Neural progenitor cell (in vitro differentiated cells): ENCODE data around the gene ZNF862. TPM values are rescaled to one million over a fixed set of nuclear protein-coding genes. Genes with fewer than 3 reads are reported as not detected.

Experiments
- DNase-seq: peaks from one replicate; pipeline ENCODE4 v3.0.0-alpha.2; 2016; ENCODE audit warnings: low spot score
- H2AFZ ChIP-seq: fragments of 200-600 bp; sonication (generic); replicated peaks from 2 replicates; pipeline ENCODE4 v1.6.1; 2016; ENCODE audit warnings: antibody characterized with exemption
- H3F3A ChIP-seq: fragments of 200-600 bp; sonication (generic); 2 replicates; pipeline ENCODE4 v1.6.1; 2016; ENCODE audit warnings: antibody characterized with exemption, low read depth
- H3K27ac ChIP-seq: fragments of 200-600 bp; sonication (generic); 2 replicates; pipeline ENCODE4 v1.5.1; 2016; ENCODE audit warnings: mild to moderate bottlenecking
- H3K27me3 ChIP-seq: fragments of 200-600 bp; sonication (generic); 2 replicates; pipeline ENCODE4 v1.6.1; 2016; ENCODE audit warnings: mild to moderate bottlenecking, moderate library complexity
- H3K36me3 ChIP-seq: fragments of 200-600 bp; sonication (generic); 2 replicates; pipeline ENCODE4 v1.5.1; 2016
- H3K4me1 ChIP-seq: fragments of 200-600 bp; sonication (generic); 2 replicates; pipeline ENCODE4 v1.6.1; 2016; ENCODE audit warnings: mixed run types
- H3K4me2 ChIP-seq: fragments of 200-600 bp; sonication (generic); 2 replicates; pipeline ENCODE4 v1.6.1; 2016
- H3K4me3 ChIP-seq: fragments of 200-600 bp; sonication (generic); 2 replicates; pipeline ENCODE4 v1.5.1; 2016
- H3K79me2 ChIP-seq: fragments of 200-600 bp; sonication (generic); 2 replicates; pipeline ENCODE4 v1.6.1; 2016; ENCODE audit warnings: low read depth
- H3K9ac ChIP-seq: fragments of 200-600 bp; sonication (generic); 2 replicates; pipeline ENCODE4 v1.6.1; 2016
- H3K9me3 ChIP-seq: fragments of 200-600 bp; sonication (generic); 2 replicates; pipeline ENCODE4 v1.5.1; 2016; ENCODE audit warnings: low read depth
- H4K20me1 ChIP-seq: fragments of 200-600 bp; sonication (generic); 2 replicates; pipeline ENCODE4 v1.6.1; 2016; ENCODE audit warnings: low read depth
- H3K27ac Mint-ChIP-seq: 3 replicates; pipeline ENCODE4 v1.8.0; 2021; ENCODE audit warnings: mixed read lengths
- H3K27me3 Mint-ChIP-seq: 2 replicates; pipeline ENCODE4 v1.8.0; 2022; ENCODE audit warnings: low read depth, mild to moderate bottlenecking, inconsistent platforms, moderate library complexity, mixed read lengths; ENCODE audit not compliant: insufficient read depth
- H3K36me3 Mint-ChIP-seq: 3 replicates; pipeline ENCODE4 v1.8.0; 2021; ENCODE audit warnings: mixed read lengths
- H3K4me1 Mint-ChIP-seq: 3 replicates; pipeline ENCODE4 v1.8.0; 2021; ENCODE audit warnings: mixed read lengths
- H3K4me3 Mint-ChIP-seq: 3 replicates; pipeline ENCODE4 v1.8.0; 2021; ENCODE audit warnings: mild to moderate bottlenecking, moderate library complexity, mixed read lengths
- H3K9me3 Mint-ChIP-seq: 3 replicates; pipeline ENCODE4 v1.8.0; 2020; ENCODE audit warnings: mixed read lengths
- CTCF ChIP-seq: fragments of 200-600 bp; sonication (generic); IDR thresholded peaks from 2 replicates; pipeline ENCODE4 v1.5.1; 2017; ENCODE audit warnings: antibody characterized with exemption, mild to moderate bottlenecking
- EZH2 ChIP-seq: fragments of 200-600 bp; sonication (generic); IDR thresholded peaks from 2 replicates; pipeline ENCODE4 v1.6.1; 2017; ENCODE audit warnings: antibody characterized with exemption, mild to moderate bottlenecking, moderate library complexity
- EZH2phosphoT487 ChIP-seq: fragments of 200-600 bp; sonication (generic); IDR thresholded peaks from 2 replicates; pipeline ENCODE4 v1.6.1; 2017; ENCODE audit warnings: antibody characterized with exemption
- total RNA-seq: library from RNA; depleted of rRNA; stranded (reverse); fragments of >200 nt; gene quantifications from 2 replicates; pipeline ENCODE4 v1.2.3, GENCODE V29; 2015; ENCODE audit warnings: low replicate concordance

The ZNF862 gene
- total RNA-seq, 1 donor from 2014 or later = 5.9 TPM

GRCh38 chr7:149823191-149823630 is 15.0 kb upstream of the ZNF862 start:
- no peak overlapping the region for H3K27ac ChIP-seq
- no peaks in the 10 kb centered on the region for H4K20me1 ChIP-seq
- Mint-ChIP-seq H3K27ac (no peak overlapping the region), H3K27me3 (peaks cover 7% of the 10 kb centered on the region), H3K4me1 (peaks cover 3% of the 10 kb centered on the region), H3K36me3 (no peaks in the 10 kb centered on the region), H3K4me3 (no peak overlapping the region), H3K9me3 (no peaks in the 10 kb centered on the region)
- no peak for DNase-seq
- no peak for TF ChIP-seq EZH2phosphoT487
- no peak for TF ChIP-seq EZH2
- no peak for TF ChIP-seq CTCF
- H3K4me3 ChIP-seq = no peak overlapping the region
- no peaks in the 10 kb centered on the region for H3K27me3 ChIP-seq
- H3K4me2 ChIP-seq = no peak overlapping the region
- no peak overlapping the region for H3K9ac ChIP-seq
- H3K36me3 ChIP-seq = no peaks in the 10 kb centered on the region
- no peak overlapping the region for H2AFZ ChIP-seq
- no peaks in the 10 kb centered on the region for H3K9me3 ChIP-seq
- H3K4me1 ChIP-seq = no peaks in the 10 kb centered on the region
- H3F3A ChIP-seq = no peaks in the 10 kb centered on the region
- no peaks in the 10 kb centered on the region for H3K79me2 ChIP-seq

- H3K4me1 Mint-ChIP-seq = peaks cover 1% of the 10 kb centered on the region
- H3K9me3 Mint-ChIP-seq = no peaks in the 10 kb centered on the region
- no peak overlapping the region for H3K9ac ChIP-seq
- no peak overlapping the region for H3K4me2 ChIP-seq
- H3K36me3 Mint-ChIP-seq = no peaks in the 10 kb centered on the region
- DNase-seq = no peak
- no peak overlapping the region for H3K27ac Mint-ChIP-seq
- H3K4me1 ChIP-seq = no peaks in the 10 kb centered on the region
- H4K20me1 ChIP-seq = no peaks in the 10 kb centered on the region
- no peak overlapping the region for H3K4me3 ChIP-seq
- H3K4me3 Mint-ChIP-seq = no peak overlapping the region
- H3K27me3 Mint-ChIP-seq = peaks cover 7% of the 10 kb centered on the region
- no peak overlapping the region for H2AFZ ChIP-seq
- no peak for TF ChIP-seq CTCF
- H3K79me2 ChIP-seq = no peaks in the 10 kb centered on the region
- H3K27ac ChIP-seq = no peak overlapping the region
- no peaks in the 10 kb centered on the region for H3F3A ChIP-seq
- no peaks in the 10 kb centered on the region for H3K9me3 ChIP-seq
- H3K27me3 ChIP-seq = no peaks in the 10 kb centered on the region
- H3K36me3 ChIP-seq = no peaks in the 10 kb centered on the region
Measured at GRCh38 chr7:149823631-149824199, 14.5 kb upstream of the ZNF862 start.

GRCh38 chr7:149824301-149824741 is 13.9 kb upstream of the ZNF862 start:
- H3K27ac ChIP-seq = no peak overlapping the region
- no peak overlapping the region for H3K9ac ChIP-seq
- H3K9me3 Mint-ChIP-seq = no peaks in the 10 kb centered on the region
- H2AFZ ChIP-seq = no peak overlapping the region
- no peaks in the 10 kb centered on the region for H3K36me3 ChIP-seq
- no peaks in the 10 kb centered on the region for H3K27me3 ChIP-seq
- H3K79me2 ChIP-seq = no peaks in the 10 kb centered on the region
- no peaks in the 10 kb centered on the region for H4K20me1 ChIP-seq
- no peaks in the 10 kb centered on the region for H3K4me1 ChIP-seq
- TF ChIP-seq EZH2phosphoT487 = no peak
- no peak for TF ChIP-seq CTCF
- TF ChIP-seq EZH2 = no peak
- no peaks in the 10 kb centered on the region for H3F3A ChIP-seq
- H3K27ac Mint-ChIP-seq = no peak overlapping the region
- H3K4me2 ChIP-seq = no peak overlapping the region
- DNase-seq = no peak
- peaks cover 9% of the 10 kb centered on the region for H3K27me3 Mint-ChIP-seq
- no peak overlapping the region for H3K4me3 Mint-ChIP-seq
- H3K9me3 ChIP-seq = no peaks in the 10 kb centered on the region
- H3K36me3 Mint-ChIP-seq = no peaks in the 10 kb centered on the region
- H3K4me3 ChIP-seq = no peak overlapping the region
- H3K4me1 Mint-ChIP-seq = no peaks in the 10 kb centered on the region
